HCT116 (cell line): ENCODE results near the gene ZCWPW1.

Source experiments
- ATF3 ChIP-seq: IDR thresholded peaks from 2 replicates; pipeline ENCODE4 v1.6.1; 2012
- CBX3 ChIP-seq: IDR thresholded peaks from 2 replicates; pipeline ENCODE4 v1.6.1; 2012; ENCODE audit warnings: low read depth
- CEBPB ChIP-seq: IDR thresholded peaks from 2 replicates; pipeline ENCODE4 v1.6.1; 2012; ENCODE audit warnings: low read depth
- POLR2A ChIP-seq: IDR thresholded peaks from 2 replicates; pipeline ENCODE4 v1.7.0; 2011; ENCODE audit warnings: borderline replicate concordance; ENCODE audit not compliant: insufficient read depth, insufficient read length; ENCODE audit errors: extremely low read depth
- POLR2AphosphoS5 ChIP-seq: IDR thresholded peaks from 2 replicates; pipeline ENCODE4 v1.6.1; 2011; ENCODE audit warnings: mild to moderate bottlenecking, low read depth, low read length, moderate library complexity
- TCF7L2 ChIP-seq: IDR thresholded peaks from 2 replicates; pipeline ENCODE4 v1.7.0; 2011; ENCODE audit warnings: borderline replicate concordance, inconsistent platforms; ENCODE audit not compliant: insufficient read depth, insufficient read length; ENCODE audit errors: extremely low read depth
- TF ChIP-seq, protein P1 (sequence below), 3 experiments: fragments of 200-600 bp in 1 of 3; sonication (generic) in 1 of 3; IDR thresholded peaks in 2 of 3; conservative IDR thresholded peaks in 1 of 3; 2 replicates each; pipeline ENCODE4 v1.5.1; 2012 to 2017; ENCODE audit warnings: low read depth in 2 of 3, low read length in 2 of 3, antibody characterized with exemption in 1 of 3, borderline replicate concordance in 1 of 3, control low read depth in 1 of 3, mild to moderate bottlenecking in 1 of 3, mixed read lengths in 1 of 3, mixed run types in 1 of 3, moderate library complexity in 1 of 3; ENCODE audit not compliant: insufficient read depth in 1 of 3

GRCh38 chr7:100351657-100352058 lies 76.8 kb downstream of the ZCWPW1 start:
- TF ChIP-seq ATF3: no peak
- TF ChIP-seq, protein P1, sequence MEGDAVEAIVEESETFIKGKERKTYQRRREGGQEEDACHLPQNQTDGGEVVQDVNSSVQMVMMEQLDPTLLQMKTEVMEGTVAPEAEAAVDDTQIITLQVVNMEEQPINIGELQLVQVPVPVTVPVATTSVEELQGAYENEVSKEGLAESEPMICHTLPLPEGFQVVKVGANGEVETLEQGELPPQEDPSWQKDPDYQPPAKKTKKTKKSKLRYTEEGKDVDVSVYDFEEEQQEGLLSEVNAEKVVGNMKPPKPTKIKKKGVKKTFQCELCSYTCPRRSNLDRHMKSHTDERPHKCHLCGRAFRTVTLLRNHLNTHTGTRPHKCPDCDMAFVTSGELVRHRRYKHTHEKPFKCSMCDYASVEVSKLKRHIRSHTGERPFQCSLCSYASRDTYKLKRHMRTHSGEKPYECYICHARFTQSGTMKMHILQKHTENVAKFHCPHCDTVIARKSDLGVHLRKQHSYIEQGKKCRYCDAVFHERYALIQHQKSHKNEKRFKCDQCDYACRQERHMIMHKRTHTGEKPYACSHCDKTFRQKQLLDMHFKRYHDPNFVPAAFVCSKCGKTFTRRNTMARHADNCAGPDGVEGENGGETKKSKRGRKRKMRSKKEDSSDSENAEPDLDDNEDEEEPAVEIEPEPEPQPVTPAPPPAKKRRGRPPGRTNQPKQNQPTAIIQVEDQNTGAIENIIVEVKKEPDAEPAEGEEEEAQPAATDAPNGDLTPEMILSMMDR (IDR thresholded peaks at IDR 0.05 in 2 of 3, conservative IDR thresholded peaks at IDR 0.05 in 1 of 3; ENCODE audit: borderline replicate concordance in 1 of 3, insufficient read depth in 1 of 3, low read depth in 2 of 3, low read length in 2 of 3): no peak
- no peak for TF ChIP-seq POLR2AphosphoS5
- TF ChIP-seq CEBPB: no peak
- TF ChIP-seq CBX3: no peak
- no peak for TF ChIP-seq POLR2A
- no peak for TF ChIP-seq TCF7L2
